GM21825 (cell line): ENCODE results near the gene MYLK4.

Source experiments
- ATAC-seq: cut with Tn5 transposase; IDR thresholded peaks from one replicate; pipeline ENCODE4 v1.9.1; 2021; ENCODE audit warnings: mild to moderate bottlenecking, moderate library complexity; ENCODE audit not compliant: unreplicated experiment

The MYLK4 gene

DNA sequence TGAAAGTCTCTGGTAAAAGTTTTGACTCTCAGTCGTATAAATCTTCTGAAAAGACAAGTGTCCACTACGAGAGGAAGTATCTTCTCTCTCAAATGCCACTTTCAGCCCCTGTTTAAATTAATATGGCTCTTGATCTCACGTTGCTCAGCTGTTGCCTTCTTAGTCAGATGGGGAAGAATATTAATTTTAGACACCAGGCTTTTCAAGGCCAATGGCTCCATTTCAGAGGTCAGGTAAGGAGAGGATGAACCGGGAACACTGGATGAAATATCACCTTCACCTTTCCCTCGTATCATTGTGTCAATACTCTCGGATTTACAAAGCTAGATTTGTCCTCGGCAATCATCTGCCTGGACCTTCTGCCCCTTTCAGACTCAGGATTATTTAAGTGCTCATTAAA lies at the start of gene MYLK4:
Gene MYLK4 (minus strand): TSS at position 91 of the 400 bp plus-strand sequence. CDS start 1,628 bp downstream, outside the sequence.
- ATAC-seq, result no peak

DNA sequence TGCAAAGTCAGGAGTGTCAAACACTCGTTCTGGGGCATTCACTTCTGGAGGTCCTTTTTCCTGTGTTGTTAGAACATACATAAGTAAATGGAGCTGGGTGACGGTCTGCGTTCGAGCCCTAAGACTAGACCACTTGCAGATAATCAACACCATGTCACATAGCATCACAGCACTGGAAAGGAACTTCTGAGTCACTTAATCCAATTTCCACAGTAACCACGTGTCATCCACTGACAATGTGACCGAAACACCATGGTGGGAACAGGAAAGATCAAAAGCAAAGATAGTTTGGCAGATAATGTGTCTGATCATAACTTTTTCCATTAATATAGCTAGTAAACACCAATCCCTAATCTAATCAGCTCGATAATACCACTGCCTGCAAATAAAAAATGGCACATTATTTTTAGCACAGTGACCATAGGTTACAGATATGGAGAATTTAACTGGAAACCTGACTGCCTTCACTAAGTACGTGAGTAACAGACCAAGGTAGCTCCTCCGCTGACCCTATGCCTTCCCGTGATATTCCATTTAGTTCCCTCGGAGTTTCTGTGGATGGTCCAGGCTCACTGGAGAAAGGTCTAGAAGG lies 49.3 kb upstream of the MYLK4 start:
- no peak for ATAC-seq

DNA sequence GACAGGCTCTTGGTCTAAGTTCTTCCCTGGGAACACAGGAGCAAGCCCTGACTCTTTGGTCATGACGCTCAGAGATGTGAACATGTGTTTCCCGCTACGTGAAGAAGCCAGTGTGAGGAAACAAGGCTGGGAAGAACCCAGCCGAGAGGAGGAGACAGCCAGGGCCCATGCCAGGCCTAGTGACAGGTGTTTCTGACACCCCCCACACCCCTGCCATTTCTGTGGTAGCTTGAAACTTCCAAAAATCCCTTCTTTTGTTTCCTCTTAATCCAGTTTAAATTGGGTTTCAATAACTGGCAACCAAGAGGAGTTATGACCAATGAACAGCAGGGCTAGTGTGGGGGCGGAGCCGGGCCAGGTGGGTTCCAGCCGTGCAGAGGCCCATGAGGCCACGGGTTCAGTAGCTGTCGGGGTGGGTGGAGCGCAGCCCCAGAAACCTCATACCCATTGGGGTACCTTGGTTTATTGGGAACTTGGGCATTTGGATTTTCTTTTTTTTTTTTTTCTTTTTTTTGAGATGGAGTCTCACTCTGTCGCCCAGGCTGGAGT lies 47.9 kb upstream of the MYLK4 start:
- no peak for ATAC-seq

DNA sequence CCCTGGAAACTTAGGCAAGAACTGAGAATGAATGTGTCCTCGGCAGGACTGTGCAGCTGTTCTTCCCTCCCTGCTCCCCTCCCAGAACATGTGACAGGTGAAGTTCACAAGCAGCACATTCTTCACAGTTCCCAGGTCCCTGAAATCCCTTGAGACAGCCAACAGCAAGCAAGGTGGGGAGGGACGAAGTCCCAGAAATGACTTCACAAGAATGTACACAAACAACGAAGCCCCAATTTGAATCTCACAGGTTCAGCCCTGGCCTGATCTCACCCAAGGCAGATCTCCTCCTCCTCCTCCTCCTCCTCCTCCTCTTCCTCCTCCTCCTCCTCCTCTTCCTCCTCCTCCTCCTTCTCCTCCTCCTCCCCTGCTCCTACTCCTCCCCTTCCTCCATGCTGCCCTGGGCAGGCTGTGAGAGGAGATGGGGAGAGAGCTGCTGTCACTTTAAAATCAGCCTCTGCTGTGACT lies 46.9 kb upstream of the MYLK4 start:
- ATAC-seq, result no peak

DNA sequence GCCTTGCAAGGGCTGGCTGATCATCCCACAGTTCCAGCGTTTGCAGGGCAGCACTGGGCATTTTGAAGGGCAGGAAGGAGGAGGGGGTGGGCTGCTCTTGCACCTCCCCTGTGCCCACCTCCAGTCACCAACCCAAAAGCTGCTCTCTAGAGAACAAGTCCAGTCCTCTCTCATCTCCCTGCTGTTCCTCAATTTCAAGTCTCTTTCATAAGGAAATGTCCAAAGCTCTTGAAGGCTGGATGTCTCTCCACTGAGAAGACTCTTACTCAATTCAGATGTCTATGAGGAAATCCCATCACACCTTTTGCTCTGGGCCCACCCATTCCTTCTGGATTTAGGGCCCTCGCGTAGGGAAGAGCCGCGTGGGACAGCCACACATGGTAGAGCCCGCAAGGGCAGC lies 46.1 kb upstream of the MYLK4 start:
- ATAC-seq, result no peak

DNA sequence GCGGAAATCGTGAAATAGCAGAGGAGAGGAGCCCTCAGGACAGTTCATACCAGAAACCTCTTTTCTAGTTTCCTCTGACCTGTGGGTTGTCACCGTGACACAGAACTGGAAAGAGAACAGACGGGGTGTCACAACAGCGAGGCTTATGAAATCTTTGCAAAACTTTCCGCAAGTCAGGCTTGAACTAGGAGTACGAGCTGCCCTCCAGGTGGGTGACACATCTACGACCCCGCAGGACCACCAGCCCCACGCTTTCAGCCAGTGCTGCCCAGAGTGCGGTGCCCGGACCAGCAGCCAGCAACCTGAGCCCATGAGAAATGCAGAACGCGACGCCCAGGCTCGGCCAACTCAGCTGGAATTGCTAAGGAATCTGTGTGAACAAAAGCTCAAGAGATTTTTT lies 45.2 kb upstream of the MYLK4 start:
- no peak for ATAC-seq

DNA sequence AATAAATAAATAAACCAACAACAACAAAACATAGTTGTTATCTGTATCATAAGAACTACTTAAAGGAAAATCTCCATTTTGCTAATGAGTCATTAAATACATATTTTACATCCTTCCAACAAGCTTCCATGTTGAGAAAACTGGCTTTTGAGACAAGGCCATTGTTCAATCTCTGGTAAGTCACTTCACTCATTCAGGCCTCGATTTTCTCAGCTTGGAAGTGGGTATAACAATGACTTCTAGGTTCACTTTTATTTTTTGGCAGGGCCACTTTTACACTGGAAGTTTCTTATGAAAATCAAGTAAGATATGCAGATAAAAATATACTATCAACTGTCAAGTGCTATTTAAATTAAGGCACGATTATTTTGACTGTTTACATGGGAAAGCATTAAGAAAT lies 44.4 kb upstream of the MYLK4 start:
- ATAC-seq, result no peak

DNA sequence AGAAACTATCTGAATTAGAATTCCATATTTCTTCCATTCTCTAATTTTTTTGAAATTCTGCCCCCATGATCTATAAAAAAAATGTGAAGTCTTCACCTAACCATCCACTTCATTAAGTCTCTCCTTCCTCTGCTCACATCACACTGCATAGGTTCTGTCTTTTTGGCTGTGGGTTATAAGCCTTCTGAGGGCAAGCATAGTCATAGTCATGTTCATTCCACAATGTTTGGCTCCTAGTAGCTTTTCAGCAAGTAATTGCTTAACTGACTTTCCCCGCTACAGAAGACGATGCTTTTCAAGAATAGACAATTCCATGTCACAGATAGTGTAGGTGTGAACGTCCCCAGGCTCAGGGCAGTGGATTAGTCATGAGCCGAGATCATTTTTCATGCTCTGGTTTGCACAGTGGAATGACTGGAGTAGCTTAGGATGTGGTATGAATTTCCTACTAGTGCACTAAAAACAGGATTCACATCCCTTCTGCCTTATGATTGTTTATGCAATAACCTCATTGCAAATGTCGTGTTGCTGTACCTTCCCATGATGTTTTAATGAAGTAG lies 43.5 kb upstream of the MYLK4 start:
- no peak for ATAC-seq

DNA sequence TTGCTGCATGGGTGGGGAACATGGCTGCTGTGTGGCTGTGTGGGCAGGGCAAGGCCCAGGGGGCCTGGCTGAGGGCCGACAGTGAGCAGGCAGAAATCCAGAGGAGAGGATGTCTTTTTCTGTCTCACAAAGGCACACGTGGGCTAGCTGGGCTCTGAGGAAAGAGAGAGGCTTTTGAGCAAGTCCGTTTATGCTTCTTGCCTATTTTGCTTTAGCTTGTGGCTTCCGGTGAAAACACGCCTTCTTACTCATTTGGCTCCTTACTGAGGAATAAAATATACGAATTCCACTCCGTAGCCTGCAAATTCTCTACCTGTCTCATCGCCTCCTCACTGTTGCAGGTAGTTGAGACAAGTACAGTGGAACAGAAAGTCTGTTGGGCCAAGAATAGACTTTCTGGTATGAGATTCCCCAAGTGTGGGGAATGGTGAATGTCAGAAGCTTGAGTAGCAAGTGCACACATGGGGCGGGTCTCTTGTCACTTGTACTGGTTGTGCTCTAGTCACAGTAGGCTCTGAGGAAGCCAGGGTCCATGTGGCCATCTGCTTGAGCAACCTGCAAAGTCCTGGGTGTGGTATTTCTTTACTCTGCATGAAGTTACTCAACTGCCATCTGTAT lies 42.9 kb upstream of the MYLK4 start:
- ATAC-seq, result no peak

DNA sequence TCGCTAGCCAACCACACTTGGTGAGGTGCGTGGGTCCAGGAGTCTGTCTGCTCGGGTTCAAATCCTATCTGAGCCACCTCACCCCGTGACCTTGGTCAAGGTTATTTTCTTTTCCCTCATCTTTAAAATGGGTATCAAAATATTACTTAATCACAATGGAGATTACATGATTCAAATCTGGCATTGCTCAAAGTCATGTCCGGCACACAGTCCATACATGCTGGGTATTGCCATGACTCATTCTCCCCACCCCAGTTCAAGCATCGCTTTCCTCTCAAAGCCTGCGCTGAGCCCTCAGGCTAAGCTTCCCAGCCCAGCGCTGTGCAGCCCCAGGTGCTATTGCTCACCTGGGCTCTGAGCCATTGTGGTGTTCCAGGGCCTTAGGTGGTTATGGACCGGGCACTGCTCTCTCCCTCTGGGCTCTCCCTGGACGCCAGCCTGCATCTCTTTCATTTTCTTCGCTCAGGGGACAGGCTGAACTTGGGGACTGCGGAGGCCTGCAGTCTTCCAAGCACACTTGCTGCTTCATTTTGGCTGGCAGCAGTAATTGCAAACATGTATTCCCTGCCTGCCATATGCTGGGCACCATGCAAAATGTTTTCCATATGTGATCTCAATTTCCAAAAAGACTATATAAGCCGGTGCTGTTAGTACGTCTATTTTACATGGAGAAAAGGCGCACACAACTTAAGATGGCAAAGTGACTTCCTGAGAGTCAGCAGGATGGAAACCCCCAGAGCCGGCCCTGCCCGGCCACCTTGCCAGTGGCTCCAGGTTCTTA lies 41.8 kb upstream of the MYLK4 start:
- no peak for ATAC-seq

DNA sequence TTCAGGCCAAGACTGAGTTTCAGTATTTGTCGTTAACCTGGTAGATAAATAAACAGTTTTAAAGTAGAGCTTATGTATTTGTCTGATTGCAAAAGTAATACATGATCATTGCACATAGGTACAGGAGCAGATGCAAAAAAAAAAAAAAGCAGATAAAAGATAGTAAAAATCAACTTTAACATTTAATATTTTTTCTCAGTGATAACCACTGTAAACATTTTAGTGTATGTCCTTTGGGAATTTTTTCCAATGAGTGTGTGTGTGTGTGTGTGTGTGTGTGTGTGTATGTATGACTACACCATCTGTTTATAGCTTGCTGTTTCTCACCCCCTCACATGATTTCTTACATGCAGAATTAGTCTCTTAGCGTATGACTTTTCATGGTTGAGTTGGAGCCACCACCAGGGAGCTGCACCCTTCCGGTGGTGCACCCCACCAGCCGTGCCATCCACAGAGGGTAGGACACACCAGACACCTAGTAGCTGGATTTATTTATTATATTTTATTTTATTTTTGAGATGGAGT lies 40.8 kb upstream of the MYLK4 start:
- ATAC-seq, result no peak

DNA sequence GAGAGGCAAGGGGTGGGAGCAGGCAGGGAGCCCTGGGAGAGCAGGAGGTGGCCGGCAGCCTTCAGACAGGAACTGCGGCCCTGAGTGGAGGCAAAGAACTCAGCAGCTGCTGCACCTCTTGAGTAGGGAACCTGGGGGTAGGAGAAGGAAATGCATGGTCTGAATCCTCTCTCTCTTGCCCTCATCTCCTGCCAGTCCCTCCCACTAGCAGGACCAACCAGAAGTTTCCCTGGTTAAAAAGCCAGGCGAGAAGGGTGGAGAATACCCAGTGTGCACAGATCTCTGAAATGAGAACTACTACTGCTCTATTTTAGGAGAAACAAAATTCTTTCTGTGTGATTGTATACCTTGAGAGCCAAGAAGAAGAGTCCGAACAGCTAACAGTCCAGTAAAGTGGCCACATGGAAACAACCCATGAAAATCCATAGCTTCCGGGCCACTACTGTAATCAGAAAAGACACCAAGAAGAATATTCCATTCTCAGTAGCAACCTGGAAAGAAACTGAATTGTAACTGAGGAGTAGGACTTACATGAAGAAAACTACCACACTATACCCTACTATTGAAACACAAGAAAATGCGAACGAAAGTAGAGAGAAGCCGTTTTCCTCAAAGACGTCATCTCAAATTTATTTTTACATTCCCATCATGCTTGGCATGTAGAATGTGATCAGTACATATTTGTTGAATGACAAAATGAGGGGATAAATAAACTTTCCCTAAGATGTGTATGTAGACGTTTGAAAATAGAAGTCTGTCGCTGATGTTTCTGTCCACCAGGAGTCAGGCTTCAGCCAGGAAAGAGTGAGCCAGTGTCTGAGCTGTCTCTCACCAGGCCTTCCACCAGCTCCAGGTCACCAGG lies 40.1 kb upstream of the MYLK4 start:
- ATAC-seq, result no peak

DNA sequence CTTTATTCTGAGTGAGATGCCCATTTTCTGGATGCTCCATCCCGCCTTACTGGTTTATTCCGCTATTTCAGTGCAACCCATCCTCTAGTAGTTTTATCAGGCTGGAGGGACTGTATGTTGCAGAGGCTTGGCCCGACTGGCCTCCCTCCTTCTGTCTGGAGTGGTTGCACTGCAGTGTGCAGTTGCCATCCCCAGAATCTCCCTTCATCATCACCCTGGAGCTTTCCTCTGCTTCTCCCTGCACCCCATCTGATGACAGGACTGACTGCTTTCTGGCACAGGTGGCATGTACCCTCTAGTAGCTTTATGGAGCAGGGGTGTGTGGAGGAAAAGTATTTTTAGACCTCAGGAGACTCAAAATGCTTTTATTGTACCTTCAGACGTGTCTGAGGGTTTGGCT lies 35.5 kb upstream of the MYLK4 start:
- ATAC-seq, result no peak

DNA sequence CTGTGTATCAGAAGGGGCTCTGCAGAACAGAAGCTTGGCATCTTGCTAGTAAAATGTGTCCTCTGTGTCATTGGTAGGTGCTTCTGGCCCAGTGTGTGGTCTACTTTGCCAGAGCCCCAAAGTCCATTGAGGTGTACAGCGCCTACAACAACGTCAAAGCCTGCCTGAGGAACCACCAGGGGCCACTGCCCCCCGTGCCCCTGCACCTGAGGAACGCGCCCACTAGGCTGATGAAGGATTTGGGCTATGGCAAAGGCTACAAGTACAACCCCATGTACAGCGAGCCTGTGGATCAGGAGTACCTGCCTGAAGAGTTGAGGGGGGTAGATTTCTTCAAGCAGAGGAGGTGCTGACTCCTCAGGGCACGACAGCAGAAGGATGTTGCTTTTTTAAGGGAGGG lies 34.2 kb upstream of the MYLK4 start:
- no peak for ATAC-seq

DNA sequence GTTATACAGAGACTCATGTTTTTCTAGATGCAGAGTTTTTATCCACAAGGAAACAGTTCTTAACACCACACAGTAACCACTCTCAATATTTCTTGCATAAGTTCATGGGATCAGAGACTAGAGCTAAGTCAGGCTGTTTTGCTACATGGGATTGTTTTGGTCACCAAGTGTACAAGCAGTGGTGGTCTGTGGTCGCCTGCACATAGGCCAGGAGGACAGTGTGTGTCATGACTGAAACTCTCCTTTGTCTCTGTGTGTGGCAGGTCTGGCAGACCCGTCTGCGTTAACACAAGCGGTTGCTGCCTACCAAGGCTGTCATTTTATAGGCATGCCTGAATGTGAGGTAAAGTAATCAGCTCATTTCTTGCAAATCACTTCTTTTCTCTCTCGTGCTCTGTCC lies 33.3 kb upstream of the MYLK4 start:
- ATAC-seq, result no peak

DNA sequence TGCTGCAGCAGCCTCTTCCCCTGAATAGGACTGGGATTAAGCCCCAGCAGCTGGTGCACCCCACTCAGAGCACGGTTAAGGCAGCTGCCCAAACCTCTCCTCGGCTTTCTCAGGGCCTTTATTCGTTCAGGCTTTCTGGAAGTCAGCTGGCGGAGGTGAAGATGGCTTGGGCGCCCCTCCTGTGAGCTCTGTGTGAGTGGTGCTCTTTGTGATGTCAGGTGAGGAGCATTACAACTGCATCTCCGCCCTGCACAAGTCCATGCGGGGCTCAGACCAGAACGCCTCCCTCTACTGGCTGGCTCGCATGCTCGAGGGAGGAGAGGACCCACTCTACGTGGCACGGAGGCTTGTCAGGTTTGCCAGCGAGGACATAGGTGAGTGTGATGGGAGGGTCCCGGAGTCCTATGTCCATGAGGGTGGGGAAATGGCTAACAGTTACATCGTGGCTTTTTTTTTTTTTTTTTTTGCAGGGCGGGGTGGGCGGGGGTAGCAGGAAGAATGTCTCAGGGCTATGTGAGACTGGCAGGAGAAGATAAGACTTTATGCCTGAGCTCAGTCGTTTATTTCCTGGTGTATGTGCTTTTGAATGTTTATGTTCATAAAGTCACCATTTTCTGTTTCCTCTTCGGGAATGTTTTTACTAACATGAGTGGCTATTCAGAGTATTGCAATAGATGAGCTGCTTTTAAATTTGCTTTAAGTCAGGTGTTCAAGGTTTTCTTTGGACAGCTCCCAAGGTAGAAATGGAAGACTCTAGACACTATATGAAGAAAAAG lies 32.7 kb upstream of the MYLK4 start:
- ATAC-seq, result no peak

DNA sequence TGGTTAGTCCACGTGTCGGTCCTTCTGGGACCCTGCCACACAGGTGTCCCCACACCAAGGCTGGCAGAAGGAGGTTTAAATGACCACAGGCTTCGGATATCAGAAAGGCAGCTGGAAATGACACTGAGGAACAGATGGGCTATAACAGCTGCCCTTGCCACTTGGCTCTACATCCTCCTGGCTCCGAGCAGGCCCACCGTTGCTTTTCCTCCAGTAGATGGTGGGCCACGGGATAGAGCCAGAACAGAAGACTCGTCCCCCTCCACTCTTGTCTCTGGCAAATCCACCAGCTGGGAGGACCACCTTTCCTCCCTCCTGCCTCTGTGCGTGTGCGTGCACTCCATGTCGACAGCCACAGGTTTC lies 32.1 kb upstream of the MYLK4 start:
- no peak for ATAC-seq

DNA sequence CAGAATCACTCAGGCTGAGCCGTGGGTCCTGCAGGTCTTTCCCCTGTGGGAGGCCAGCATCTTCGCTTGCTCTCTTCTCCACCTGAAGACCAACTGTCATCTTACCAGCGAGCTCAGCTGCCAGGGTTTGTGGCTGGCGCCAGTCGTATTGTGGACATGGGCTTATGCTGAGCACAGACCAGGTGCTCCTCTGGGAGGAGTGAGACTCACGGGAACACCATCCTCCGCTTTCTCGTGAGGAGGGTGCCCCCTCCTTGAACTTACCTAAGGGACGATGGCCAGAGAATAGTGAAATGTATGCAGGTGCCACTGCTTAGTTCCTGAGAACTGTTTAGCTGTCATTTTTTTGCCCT lies 31.6 kb upstream of the MYLK4 start:
- ATAC-seq, result no peak

DNA sequence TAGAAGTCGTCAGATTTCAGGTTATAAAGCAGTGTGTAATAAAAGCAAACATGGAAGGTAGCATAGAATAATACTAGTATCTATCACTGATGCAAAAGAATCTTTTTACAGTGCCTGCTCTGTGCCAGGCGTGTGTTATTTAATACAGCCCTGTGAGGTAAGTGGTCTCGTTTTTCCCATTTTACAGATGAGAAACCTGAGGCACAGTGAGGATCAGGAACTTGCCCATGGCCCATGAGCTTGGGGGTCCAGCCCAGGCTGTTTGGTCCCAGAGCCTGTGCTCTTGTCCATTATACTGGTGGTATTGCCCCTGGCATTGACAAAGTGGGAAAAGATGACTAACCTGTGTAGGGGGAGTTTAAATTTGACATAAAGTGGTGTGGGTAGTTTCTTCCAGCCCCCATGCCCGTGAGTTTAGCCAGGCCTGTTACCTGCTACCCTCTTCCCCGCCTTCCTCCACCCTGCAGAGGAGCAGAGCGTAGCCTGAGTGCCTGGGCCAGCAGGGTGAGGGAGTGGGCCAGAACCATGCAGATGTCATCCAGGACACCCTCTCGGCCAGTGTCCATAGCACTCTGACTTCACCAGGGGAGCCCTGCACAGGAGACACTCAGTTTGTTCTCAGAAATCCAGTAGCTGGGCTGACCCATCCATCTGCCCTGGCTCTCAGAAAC lies 31.1 kb upstream of the MYLK4 start:
- no peak for ATAC-seq
